Breast epithelium (tissue), 3 donors: ENCODE measurements around the gene LZTFL1.

Source experiments
- POLR2A ChIP-seq: fragments of 450-650 bp; IDR thresholded peaks from one replicate; pipeline ENCODE4 v1.6.1; 2016; ENCODE audit warnings: antibody characterized with exemption, mild to moderate bottlenecking, moderate library complexity
- TF ChIP-seq, protein P1 (sequence below), 3 donors: fragments of 450-650 bp; IDR thresholded peaks; one replicate each; pipeline ENCODE4 v1.5.1; 2016 to 2017; ENCODE audit warnings: antibody characterized with exemption in 3 of 3, mild to moderate bottlenecking in 3 of 3, moderate library complexity in 3 of 3

DNA sequence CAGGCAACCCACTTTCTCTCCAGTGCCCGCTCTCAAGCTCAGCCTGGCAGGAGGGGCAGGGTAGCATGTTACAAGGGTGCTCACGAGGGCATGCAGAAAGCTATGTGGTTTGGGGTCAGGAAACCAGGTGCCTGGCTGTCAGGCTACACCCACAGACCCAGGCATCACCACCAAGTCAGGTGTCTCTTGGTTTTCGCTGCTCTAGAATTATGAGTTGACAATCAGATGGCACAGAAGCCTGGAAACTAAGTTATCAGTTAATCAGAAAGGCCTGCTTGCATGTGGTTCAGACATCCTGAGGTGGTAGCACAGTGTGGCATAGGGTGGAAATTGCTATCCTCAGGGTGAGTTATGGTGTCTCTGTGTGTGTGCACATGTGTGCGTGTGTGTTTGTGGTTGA, 28.2 kb upstream of the LZTFL1 start:
- no peak for TF ChIP-seq POLR2A
- TF ChIP-seq, protein P1, sequence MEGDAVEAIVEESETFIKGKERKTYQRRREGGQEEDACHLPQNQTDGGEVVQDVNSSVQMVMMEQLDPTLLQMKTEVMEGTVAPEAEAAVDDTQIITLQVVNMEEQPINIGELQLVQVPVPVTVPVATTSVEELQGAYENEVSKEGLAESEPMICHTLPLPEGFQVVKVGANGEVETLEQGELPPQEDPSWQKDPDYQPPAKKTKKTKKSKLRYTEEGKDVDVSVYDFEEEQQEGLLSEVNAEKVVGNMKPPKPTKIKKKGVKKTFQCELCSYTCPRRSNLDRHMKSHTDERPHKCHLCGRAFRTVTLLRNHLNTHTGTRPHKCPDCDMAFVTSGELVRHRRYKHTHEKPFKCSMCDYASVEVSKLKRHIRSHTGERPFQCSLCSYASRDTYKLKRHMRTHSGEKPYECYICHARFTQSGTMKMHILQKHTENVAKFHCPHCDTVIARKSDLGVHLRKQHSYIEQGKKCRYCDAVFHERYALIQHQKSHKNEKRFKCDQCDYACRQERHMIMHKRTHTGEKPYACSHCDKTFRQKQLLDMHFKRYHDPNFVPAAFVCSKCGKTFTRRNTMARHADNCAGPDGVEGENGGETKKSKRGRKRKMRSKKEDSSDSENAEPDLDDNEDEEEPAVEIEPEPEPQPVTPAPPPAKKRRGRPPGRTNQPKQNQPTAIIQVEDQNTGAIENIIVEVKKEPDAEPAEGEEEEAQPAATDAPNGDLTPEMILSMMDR (IDR thresholded peaks at IDR 0.05), result no peak
